ENCODE data around the gene SMG6. TPM values are rescaled to one million over a fixed set of nuclear protein-coding genes. Genes with fewer than 3 reads are reported as not detected.

The SMG6 gene
- total RNA-seq, 1 experiment from 2014 or later = 28.6 TPM

- no peak for DNase-seq
- Mint-ChIP-seq H3K27ac (peak overlapping the region in 2 of 3 experiments; percentile 65 to 79; a peak in 3 of 7 replicates), H3K4me3 (no peak overlapping the region), H3K27me3 (ENCODE audit: low read depth) (no peaks in the 10 kb centered on the region), H3K4me1 (peaks cover 27 to 35% of the 10 kb centered on the region in 2 experiments), H3K9me3 (no peaks in the 10 kb centered on the region), H3K36me3 (ENCODE audit: insufficient read depth in 1 of 3, low read depth in 3 of 3) (peaks cover 0 to 8% (median 6%) of the 10 kb centered on the region in 3 experiments; a peak in 4 of 7 replicates)
- H3K4me2 ChIP-seq (ENCODE audit: insufficient read depth, insufficient read length, low read length) = no peak overlapping the region
- H3K9ac ChIP-seq (ENCODE audit: extremely low read depth, insufficient read length, low read length) = no peak overlapping the region
- no peak overlapping the region for H2AK5ac ChIP-seq (ENCODE audit: insufficient read length, low read length)
- H4K20me1 ChIP-seq (ENCODE audit: control insufficient read depth, insufficient read depth, insufficient read length) = no peaks in the 10 kb centered on the region
- H2BK12ac ChIP-seq (ENCODE audit: insufficient read length, low read depth, low read length) = no peak overlapping the region
- no peak overlapping the region for H4K5ac ChIP-seq (ENCODE audit: insufficient read length, low read depth, low read length)
- no peaks in the 10 kb centered on the region for H3K23me2 ChIP-seq (ENCODE audit: insufficient read length, low read depth, low read length, poor library complexity, severe bottlenecking)
- H4K91ac ChIP-seq (ENCODE audit: insufficient read length, low read depth, low read length) = no peak overlapping the region
- H2BK120ac ChIP-seq (ENCODE audit: low read depth, low read length, poor library complexity, severe bottlenecking) = peak overlapping the region; percentile 16
- no peak overlapping the region for H3K14ac ChIP-seq (ENCODE audit: insufficient read depth, low read length)
- no peak overlapping the region for H3K4ac ChIP-seq (ENCODE audit: low read depth, low read length)
- no peak overlapping the region for H3K56ac ChIP-seq (ENCODE audit: insufficient read length, low read depth, low read length)
- no peak overlapping the region for H2BK5ac ChIP-seq (ENCODE audit: insufficient read length, low read length)
- no peak overlapping the region for H3K18ac ChIP-seq (ENCODE audit: insufficient read length, low read depth, low read length)
- H3K27ac ChIP-seq (ENCODE audit: insufficient read length, low read depth, low read length) = no peak overlapping the region
- H3K79me1 ChIP-seq (ENCODE audit: insufficient read depth, low read depth, low read length, poor library complexity, severe bottlenecking) = no peaks in the 10 kb centered on the region
- no peaks in the 10 kb centered on the region for H3K9me3 ChIP-seq (ENCODE audit: control insufficient read depth, low read depth, low read length)
- no peak overlapping the region for H4K8ac ChIP-seq (replicated peaks; ENCODE audit: insufficient read length, low read depth, low read length)
- no peak overlapping the region for H2AFZ ChIP-seq (ENCODE audit: low read length)
- H3K4me1 ChIP-seq (ENCODE audit: insufficient read depth, low read length) = no peaks in the 10 kb centered on the region
- H3K23ac ChIP-seq (ENCODE audit: insufficient read length, low read depth, low read length) = no peak overlapping the region
- no CpG with 5 or more reads among the region's 8 CpGs for WGBS (ENCODE audit: extremely low coverage, insufficient read length, low lambda C conversion rate)
- H2BK20ac ChIP-seq (ENCODE audit: low read depth, low read length, poor library complexity, severe bottlenecking) = no peak overlapping the region
- no peaks in the 10 kb centered on the region for H3K27me3 ChIP-seq (ENCODE audit: insufficient read depth, low read length)
- no peak overlapping the region for H2BK15ac ChIP-seq (ENCODE audit: low read depth, low read length)
- H3T11ph ChIP-seq (ENCODE audit: low read length) = no peak overlapping the region
- no peaks in the 10 kb centered on the region for H3K79me2 ChIP-seq (ENCODE audit: insufficient read depth, low read length)
- TF ChIP-seq CTCF (conservative IDR thresholded peaks at IDR 0.05) = no peak
These were observed 85.2 kb downstream of the SMG6 start for GRCh38 chr17:2218426-2218825.
